ENCODE results near the gene VEZT.

Gene VEZT

DNA sequence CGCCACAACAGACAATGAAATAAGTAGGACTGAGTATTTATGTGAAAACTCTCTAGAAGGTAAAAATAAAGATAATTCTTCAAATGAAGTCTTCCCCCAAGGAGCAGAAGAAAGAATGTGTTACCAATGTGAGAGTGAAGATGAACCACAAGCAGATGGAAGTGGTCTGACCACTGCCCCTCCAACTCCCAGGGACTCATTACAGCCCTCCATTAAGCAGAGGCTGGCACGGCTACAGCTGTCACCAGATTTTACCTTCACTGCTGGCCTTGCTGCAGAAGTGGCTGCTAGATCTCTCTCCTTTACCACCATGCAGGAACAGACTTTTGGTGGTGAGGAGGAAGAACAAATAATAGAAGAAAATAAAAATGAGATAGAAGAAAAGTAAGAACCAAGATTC lies 82.7 kb downstream of the VEZT start:
- TF ChIP-seq FOXP2 (optimal IDR thresholded peaks at IDR 0.05; ENCODE audit: borderline replicate concordance, extremely low read depth, extremely low read length, insufficient read depth) (no peak), POLR2AphosphoS5 (IDR thresholded peaks at IDR 0.05; ENCODE audit: low read depth, low read length) (no peak), SIN3A (IDR thresholded peaks at IDR 0.05; ENCODE audit: borderline replicate concordance, insufficient read depth, low read length) (no peak)
- TF ChIP-seq, protein P1, sequence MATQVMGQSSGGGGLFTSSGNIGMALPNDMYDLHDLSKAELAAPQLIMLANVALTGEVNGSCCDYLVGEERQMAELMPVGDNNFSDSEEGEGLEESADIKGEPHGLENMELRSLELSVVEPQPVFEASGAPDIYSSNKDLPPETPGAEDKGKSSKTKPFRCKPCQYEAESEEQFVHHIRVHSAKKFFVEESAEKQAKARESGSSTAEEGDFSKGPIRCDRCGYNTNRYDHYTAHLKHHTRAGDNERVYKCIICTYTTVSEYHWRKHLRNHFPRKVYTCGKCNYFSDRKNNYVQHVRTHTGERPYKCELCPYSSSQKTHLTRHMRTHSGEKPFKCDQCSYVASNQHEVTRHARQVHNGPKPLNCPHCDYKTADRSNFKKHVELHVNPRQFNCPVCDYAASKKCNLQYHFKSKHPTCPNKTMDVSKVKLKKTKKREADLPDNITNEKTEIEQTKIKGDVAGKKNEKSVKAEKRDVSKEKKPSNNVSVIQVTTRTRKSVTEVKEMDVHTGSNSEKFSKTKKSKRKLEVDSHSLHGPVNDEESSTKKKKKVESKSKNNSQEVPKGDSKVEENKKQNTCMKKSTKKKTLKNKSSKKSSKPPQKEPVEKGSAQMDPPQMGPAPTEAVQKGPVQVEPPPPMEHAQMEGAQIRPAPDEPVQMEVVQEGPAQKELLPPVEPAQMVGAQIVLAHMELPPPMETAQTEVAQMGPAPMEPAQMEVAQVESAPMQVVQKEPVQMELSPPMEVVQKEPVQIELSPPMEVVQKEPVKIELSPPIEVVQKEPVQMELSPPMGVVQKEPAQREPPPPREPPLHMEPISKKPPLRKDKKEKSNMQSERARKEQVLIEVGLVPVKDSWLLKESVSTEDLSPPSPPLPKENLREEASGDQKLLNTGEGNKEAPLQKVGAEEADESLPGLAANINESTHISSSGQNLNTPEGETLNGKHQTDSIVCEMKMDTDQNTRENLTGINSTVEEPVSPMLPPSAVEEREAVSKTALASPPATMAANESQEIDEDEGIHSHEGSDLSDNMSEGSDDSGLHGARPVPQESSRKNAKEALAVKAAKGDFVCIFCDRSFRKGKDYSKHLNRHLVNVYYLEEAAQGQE (IDR thresholded peaks at IDR 0.05; ENCODE audit: insufficient read depth in 1 of 2, low read depth in 2 of 2, low read length in 2 of 2) = no peak

DNA sequence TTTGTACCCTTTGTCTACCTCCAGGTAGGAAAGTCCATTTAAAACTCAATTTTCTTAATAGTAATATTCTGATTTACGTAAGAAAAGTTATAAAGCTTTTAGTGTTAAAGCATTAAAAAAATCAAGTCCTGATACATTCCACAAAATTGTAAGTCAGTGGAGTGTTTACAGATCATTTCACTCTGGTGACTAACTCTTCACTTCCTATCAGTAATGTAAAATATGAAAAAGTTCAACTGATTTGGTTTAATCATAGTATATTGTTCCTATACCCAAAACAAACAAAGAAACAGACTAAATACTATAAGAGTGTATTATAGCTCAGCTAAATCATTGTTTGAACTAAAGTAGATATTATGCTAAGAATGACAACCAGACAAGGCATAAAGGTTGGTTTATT lies 85.9 kb downstream of the VEZT start:
- TF ChIP-seq POLR2AphosphoS5 (IDR thresholded peaks at IDR 0.05; ENCODE audit: low read depth, low read length) (no peak), SIN3A (IDR thresholded peaks at IDR 0.05; ENCODE audit: borderline replicate concordance, insufficient read depth, low read length) (no peak), TAF1 (IDR thresholded peaks at IDR 0.05; ENCODE audit: borderline replicate concordance, insufficient read depth, low read length) (no peak), FOXP2 (optimal IDR thresholded peaks at IDR 0.05; ENCODE audit: borderline replicate concordance, extremely low read depth, extremely low read length, insufficient read depth) (no peak)
- TF ChIP-seq, protein P1 (IDR thresholded peaks at IDR 0.05; ENCODE audit: insufficient read depth in 1 of 2, low read depth in 2 of 2, low read length in 2 of 2) = no peak

DNA sequence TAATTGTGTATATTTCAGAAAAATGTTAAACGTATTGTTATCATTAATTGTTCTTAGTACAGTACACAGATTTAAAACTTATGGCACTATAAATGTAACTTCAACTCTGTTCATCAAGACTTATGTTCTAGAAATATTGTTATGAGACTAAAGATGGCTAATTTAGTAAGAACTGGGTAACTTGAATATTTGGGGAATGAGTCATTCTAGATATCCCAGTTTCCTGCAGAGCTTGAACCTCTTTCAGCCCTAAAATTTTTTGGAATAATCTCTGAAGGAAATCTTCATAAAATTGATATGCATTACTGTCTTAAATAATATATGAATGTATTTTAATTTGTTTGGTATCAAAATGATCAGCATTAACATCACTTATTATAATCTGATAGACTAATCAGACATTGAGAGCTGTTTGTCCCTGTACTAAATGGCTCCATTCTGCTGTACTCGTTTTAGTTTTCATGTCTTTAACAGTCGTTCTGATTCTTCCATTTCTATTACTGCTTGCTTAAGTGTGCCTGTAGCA lies 87.1 kb downstream of the VEZT start:
- no peak for TF ChIP-seq POLR2AphosphoS5 (IDR thresholded peaks at IDR 0.05; ENCODE audit: low read depth, low read length)
- no peak for TF ChIP-seq FOXP2 (optimal IDR thresholded peaks at IDR 0.05; ENCODE audit: borderline replicate concordance, extremely low read depth, extremely low read length, insufficient read depth)
- no peak for TF ChIP-seq SIN3A (IDR thresholded peaks at IDR 0.05; ENCODE audit: borderline replicate concordance, insufficient read depth, low read length)
- TF ChIP-seq, protein P1 (IDR thresholded peaks at IDR 0.05; ENCODE audit: insufficient read depth in 1 of 2, low read depth in 2 of 2, low read length in 2 of 2) = no peak
- no peak for TF ChIP-seq TAF1 (IDR thresholded peaks at IDR 0.05; ENCODE audit: borderline replicate concordance, insufficient read depth, low read length)

DNA sequence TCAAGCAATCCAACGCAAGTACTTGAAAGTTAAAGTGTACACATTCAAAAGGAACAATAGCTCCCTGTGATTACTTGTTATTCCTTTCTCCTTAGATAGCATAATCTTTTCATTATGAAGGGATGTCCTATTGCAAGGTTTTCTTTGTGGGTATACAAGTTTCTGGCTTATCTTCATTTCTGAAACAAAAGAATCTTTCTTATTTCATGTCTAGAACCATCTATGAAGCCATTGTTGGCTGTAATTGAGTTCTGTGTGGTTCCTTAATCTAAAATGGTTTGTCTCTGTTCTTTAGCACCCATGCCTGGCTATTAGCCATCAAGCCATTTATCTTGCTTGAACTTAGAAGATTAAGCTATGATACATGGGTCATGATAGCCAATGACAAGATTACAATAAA lies 95.0 kb downstream of the VEZT start:
- TF ChIP-seq, protein P1 (IDR thresholded peaks at IDR 0.05; ENCODE audit: insufficient read depth in 1 of 2, low read depth in 2 of 2, low read length in 2 of 2) = no peak
- TF ChIP-seq POLR2AphosphoS5 (IDR thresholded peaks at IDR 0.05; ENCODE audit: low read depth, low read length) = no peak

DNA sequence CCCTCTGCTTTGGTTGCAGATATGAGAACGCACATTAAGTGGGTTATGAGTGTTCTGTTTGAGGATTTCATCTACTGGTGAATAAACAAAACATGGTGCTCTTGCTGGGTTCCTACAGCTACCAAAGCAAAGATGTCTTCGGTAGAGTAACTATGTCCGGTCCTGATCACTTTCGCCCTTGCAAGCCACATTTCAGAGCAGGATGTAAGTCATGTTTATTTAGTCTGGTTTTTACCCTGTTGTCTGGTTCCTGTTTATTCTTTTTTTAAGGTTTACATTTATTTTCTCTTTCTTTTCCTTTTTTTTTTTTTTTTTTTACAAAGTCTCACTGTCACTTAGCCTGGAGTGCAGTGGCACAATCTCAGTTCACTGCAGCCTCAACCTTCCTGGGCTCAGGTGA lies 99.2 kb downstream of the VEZT start:
- TF ChIP-seq SIN3A (IDR thresholded peaks at IDR 0.05; ENCODE audit: borderline replicate concordance, insufficient read depth, low read length) = no peak
- no peak for TF ChIP-seq TAF1 (IDR thresholded peaks at IDR 0.05; ENCODE audit: borderline replicate concordance, insufficient read depth, low read length)
- no peak for TF ChIP-seq POLR2AphosphoS5 (IDR thresholded peaks at IDR 0.05; ENCODE audit: low read depth, low read length)
- TF ChIP-seq FOXP2 (optimal IDR thresholded peaks at IDR 0.05; ENCODE audit: borderline replicate concordance, extremely low read depth, extremely low read length, insufficient read depth) = no peak
- TF ChIP-seq, protein P1 (IDR thresholded peaks at IDR 0.05; ENCODE audit: insufficient read depth in 1 of 2, low read depth in 2 of 2, low read length in 2 of 2) = no peak

All from PFSK-1 (cell line).